Transverse colon (tissue), 4 donors: ENCODE data around the gene CCNY. TPM values are rescaled to one million over a fixed set of nuclear protein-coding genes. Genes with fewer than 3 reads are reported as not detected.

Experiments
- DNase-seq: peaks from one replicate; pipeline ENCODE4 v3.0.0-alpha.2; 2019
- H3K27ac ChIP-seq, 4 donors: fragments of 200-600 bp; sonication (generic); 2 replicates each; pipeline ENCODE4 v1.5.1; 2016 to 2018; ENCODE audit warnings: inconsistent platforms in 4 of 4
- H3K27me3 ChIP-seq: fragments of 200-600 bp; sonication (generic); 2 replicates; pipeline ENCODE4 v1.5.1; 2017; ENCODE audit warnings: inconsistent platforms
- H3K36me3 ChIP-seq, 4 donors: fragments of 200-600 bp; sonication (generic); 2 replicates each; pipeline ENCODE4 v1.5.1; 2017 to 2019; ENCODE audit warnings: inconsistent platforms in 4 of 4
- H3K4me1 ChIP-seq, 4 donors: fragments of 200-600 bp; sonication (generic); 2 replicates each; pipeline ENCODE4 v1.5.1; 2017 to 2020; ENCODE audit warnings: inconsistent platforms in 4 of 4
- H3K4me3 ChIP-seq, 4 donors: fragments of 200-600 bp; sonication (generic); 1 replicate in 1 of 4; 2 replicates in 3 of 4; pipeline versions ENCODE4 v1.5.1 to v1.6.1; 2017 to 2019; ENCODE audit warnings: inconsistent platforms in 4 of 4
- H3K9me3 ChIP-seq, 2 donors: fragments of 200-600 bp; sonication (generic); 2 replicates each; pipeline ENCODE4 v1.5.1; 2017 to 2019; ENCODE audit warnings: inconsistent platforms in 2 of 2
- CTCF ChIP-seq, 5 experiments: fragments of 200-600 bp in 3 of 5; fragments of 450-650 bp in 2 of 5; sonication (generic) in 3 of 5; IDR thresholded peaks; 1 replicate in 2 of 5; 2 replicates in 3 of 5; pipeline ENCODE4 v1.5.1; 2016 to 2017; ENCODE audit warnings: antibody characterized with exemption in 5 of 5, inconsistent platforms in 3 of 5, mild to moderate bottlenecking in 2 of 5, moderate library complexity in 1 of 5
- EP300 ChIP-seq: sonication (generic); formaldehyde crosslinking; IDR thresholded peaks from one replicate; pipeline ENCODE4 v1.6.1; 2017; ENCODE audit warnings: antibody characterized with exemption, low read depth
- POLR2A ChIP-seq: fragments of 450-650 bp; IDR thresholded peaks from one replicate; pipeline ENCODE4 v1.6.1; 2016; ENCODE audit warnings: antibody characterized with exemption, mild to moderate bottlenecking, moderate library complexity
- POLR2AphosphoS5 ChIP-seq, 3 donors: sonication (generic); formaldehyde crosslinking; IDR thresholded peaks; one replicate each; pipeline ENCODE4 v1.6.1; 2016; ENCODE audit warnings: antibody characterized with exemption in 3 of 3
- WGBS, 2 donors: methylation state at CpG; one replicate each; pipeline ENCODE4 v1.1.5; 2018; ENCODE audit warnings: low coverage in 1 of 2; 5-methylcytosine and 5-hydroxymethylcytosine counted together
- in situ Hi-C, 4 donors: fragments of 200-750 bp; cut with MboI; loops; one replicate each; pipeline versions ENCODE4 v1.15.0 to v1.15.1; 2017; ENCODE audit warnings: low sequenced_read_pairs in 3 of 4, low pct_ligation_motif_present in 1 of 4, low pct_unique_long_range_greater_than_20kb in 1 of 4
- intact Hi-C: fragments of 100-400 bp; cut with DNase I; formaldehyde crosslinking; loops from one replicate; pipeline ENCODE4 v1.15.1; 2023; ENCODE audit warnings: low total_unique reads
- total RNA-seq, 4 donors: library from RNA; depleted of rRNA; stranded (reverse); fragments of >200 nt; gene quantifications; one replicate each; pipeline ENCODE4 v1.1.0, GENCODE V29; 2016

Gene CCNY
- total RNA-seq, 4 donors from 2014 or later = 19.5 to 53.9 (median 41.4) TPM

- Histone ChIP-seq H3K9me3 (no peaks in the 10 kb centered on the region), H3K36me3 (peaks cover 0 to 9% (median 0%) of the 10 kb centered on the region in 4 donors), H3K27ac (no peak overlapping the region), H3K4me3 (no peak overlapping the region), H3K4me1 (peaks cover 0 to 21% (median 7%) of the 10 kb centered on the region in 4 donors), H3K27me3 (no peaks in the 10 kb centered on the region)
- intact Hi-C loops (no loop called here), in situ Hi-C loops (loop anchor here in 3 of 4 donors (25.0 kb wide), 2 partner anchors 324 to 449 kb away; no protein-coding TSS in a partner anchor)
- TF ChIP-seq POLR2AphosphoS5 (IDR thresholded peaks at IDR 0.05) = no peak
- TF ChIP-seq POLR2A = no peak
- no peak for TF ChIP-seq CTCF (IDR thresholded peaks at IDR 0.05)
- no peak for TF ChIP-seq EP300
- WGBS, 2 donors = 94 to 100% methylated on average over 1 to 5 of the region's 5 CpGs
- no peak for DNase-seq
These were observed 225.4 kb downstream of the CCNY start for GRCh38 chr10:35561715-35562114.

- no peak for TF ChIP-seq POLR2A
- no peak for TF ChIP-seq POLR2AphosphoS5 (IDR thresholded peaks at IDR 0.05)
- TF ChIP-seq EP300 = no peak
- no peak for TF ChIP-seq CTCF (IDR thresholded peaks at IDR 0.05)
- 98 to 100% methylated on average over 1 of the region's 1 CpG for WGBS, 2 donors
- in situ Hi-C loops = loop anchor here in 3 of 4 donors (25.0 kb wide), 2 partner anchors 325 to 450 kb away; no protein-coding TSS in a partner anchor
- peaks cover 0 to 12% (median 0%) of the 10 kb centered on the region in 4 donors for H3K36me3 ChIP-seq
- H3K27me3 ChIP-seq = no peaks in the 10 kb centered on the region
- no peak for DNase-seq
- H3K4me1 ChIP-seq = peaks cover 0 to 21% (median 7%) of the 10 kb centered on the region in 4 donors
- H3K9me3 ChIP-seq = no peaks in the 10 kb centered on the region
- no peak overlapping the region for H3K4me3 ChIP-seq
- H3K27ac ChIP-seq = no peak overlapping the region
- intact Hi-C loops = no loop called here
These were observed 226.1 kb downstream of the CCNY start for GRCh38 chr10:35562427-35562826.

GRCh38 chr10:35563261-35563891, 227.1 kb downstream of the CCNY start:
- intact Hi-C loops = no loop called here
- Histone ChIP-seq H3K36me3 (peaks cover 0 to 12% (median 0%) of the 10 kb centered on the region in 4 donors), H3K4me1 (peaks cover 0 to 21% (median 7%) of the 10 kb centered on the region in 4 donors), H3K9me3 (no peaks in the 10 kb centered on the region), H3K27me3 (no peaks in the 10 kb centered on the region), H3K4me3 (no peak overlapping the region), H3K27ac (no peak overlapping the region)
- DNase-seq = peak; percentile 60
- in situ Hi-C loops = loop anchor here in 3 of 4 donors (25.0 kb wide), 2 partner anchors 326 to 451 kb away; no protein-coding TSS in a partner anchor
- 44 to 47% methylated on average over 12 to 13 of the region's 13 CpGs for WGBS, 2 donors
- TF ChIP-seq CTCF (IDR thresholded peaks at IDR 0.05) (peak; percentile 87 to 98 (median 97)), POLR2AphosphoS5 (IDR thresholded peaks at IDR 0.05) (no peak)

- peaks cover 0 to 16% (median 3%) of the 10 kb centered on the region in 4 donors for H3K36me3 ChIP-seq
These were observed 228.1 kb downstream of the CCNY start for GRCh38 chr10:35564341-35564968.

More at GRCh38 chr10:35564341-35564968, 228.1 kb downstream of the CCNY start:
- H3K27ac ChIP-seq = peak overlapping the region in 2 of 4 donors; percentile 6 to 18
- peaks cover 0 to 21% (median 7%) of the 10 kb centered on the region in 4 donors for H3K4me1 ChIP-seq
- DNase-seq = peak; percentile 17
- TF ChIP-seq CTCF (IDR thresholded peaks at IDR 0.05) (no peak), EP300 (no peak), POLR2A (no peak), POLR2AphosphoS5 (IDR thresholded peaks at IDR 0.05) (no peak)
- no peaks in the 10 kb centered on the region for H3K9me3 ChIP-seq
- H3K4me3 ChIP-seq = no peak overlapping the region
- WGBS, 2 donors = 78% methylated on average over 6 of the region's 6 CpGs; no CpG with 5 or more reads in 1 of the 2 donors
- in situ Hi-C loops = loop anchor here in 3 of 4 donors (25.0 kb wide), 2 partner anchors 327 to 452 kb away; no protein-coding TSS in a partner anchor
- no peaks in the 10 kb centered on the region for H3K27me3 ChIP-seq
- intact Hi-C loops = no loop called here
